ENCODE results near the gene GPRIN2.

DNA sequence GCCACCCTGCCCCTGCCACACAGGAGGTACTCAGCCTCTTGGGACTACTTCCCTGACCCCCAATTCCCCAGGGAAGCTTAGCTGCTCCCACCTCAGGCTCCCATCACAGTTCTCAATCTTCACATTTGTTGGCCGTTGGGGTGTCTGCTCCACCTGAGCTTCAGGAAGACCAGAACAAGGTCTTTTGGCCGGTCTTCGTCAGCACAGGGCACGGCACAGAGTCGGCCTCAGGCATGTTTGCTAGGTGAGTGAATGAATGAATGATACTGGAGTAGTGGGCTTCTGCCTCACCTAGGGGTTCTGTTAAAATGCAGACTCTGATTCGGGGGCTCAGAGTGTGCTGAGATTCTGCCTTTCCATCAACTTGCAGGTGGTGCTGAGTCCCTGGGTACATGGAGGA lies 20.3 kb downstream of the GPRIN2 start:
- TF ChIP-seq, protein P1, sequence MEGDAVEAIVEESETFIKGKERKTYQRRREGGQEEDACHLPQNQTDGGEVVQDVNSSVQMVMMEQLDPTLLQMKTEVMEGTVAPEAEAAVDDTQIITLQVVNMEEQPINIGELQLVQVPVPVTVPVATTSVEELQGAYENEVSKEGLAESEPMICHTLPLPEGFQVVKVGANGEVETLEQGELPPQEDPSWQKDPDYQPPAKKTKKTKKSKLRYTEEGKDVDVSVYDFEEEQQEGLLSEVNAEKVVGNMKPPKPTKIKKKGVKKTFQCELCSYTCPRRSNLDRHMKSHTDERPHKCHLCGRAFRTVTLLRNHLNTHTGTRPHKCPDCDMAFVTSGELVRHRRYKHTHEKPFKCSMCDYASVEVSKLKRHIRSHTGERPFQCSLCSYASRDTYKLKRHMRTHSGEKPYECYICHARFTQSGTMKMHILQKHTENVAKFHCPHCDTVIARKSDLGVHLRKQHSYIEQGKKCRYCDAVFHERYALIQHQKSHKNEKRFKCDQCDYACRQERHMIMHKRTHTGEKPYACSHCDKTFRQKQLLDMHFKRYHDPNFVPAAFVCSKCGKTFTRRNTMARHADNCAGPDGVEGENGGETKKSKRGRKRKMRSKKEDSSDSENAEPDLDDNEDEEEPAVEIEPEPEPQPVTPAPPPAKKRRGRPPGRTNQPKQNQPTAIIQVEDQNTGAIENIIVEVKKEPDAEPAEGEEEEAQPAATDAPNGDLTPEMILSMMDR (IDR thresholded peaks at IDR 0.05; ENCODE audit: low read depth, low read length, poor library complexity, severe bottlenecking): no peak
- no peak for TF ChIP-seq EZH2phosphoT487 (IDR thresholded peaks at IDR 0.05; ENCODE audit: borderline replicate concordance, low read length)

All from DOHH2 (cell line).